Stimulated activated naive CD8-positive, alpha-beta T cell treated with anti-CD3 and anti-CD28 coated beads, Interleukin-15, amount 100 ng/mL, for 72 hours (primary cell): ENCODE measurements around the gene ESYT3.

ENCODE experiments used
- ATAC-seq: fragments of 150-1000 bp; cut with Tn5 transposase; 2 replicates; pipeline ENCODE4 v1.10.0; 2021; ENCODE audit warnings: mild to moderate bottlenecking, moderate library complexity
- DNase-seq, 2 donors: peaks; one replicate each; pipeline ENCODE4 v3.0.0; 2021 to 2022
- H3K27ac Mint-ChIP-seq, 2 donors: one replicate each; pipeline ENCODE4 v1.8.0; 2022; ENCODE audit warnings: mild to moderate bottlenecking in 2 of 2, mixed read lengths in 2 of 2, moderate library complexity in 2 of 2
- H3K27me3 Mint-ChIP-seq: one replicate; pipeline ENCODE4 v1.8.0; 2022; ENCODE audit warnings: mixed read lengths
- H3K4me1 Mint-ChIP-seq: one replicate; pipeline ENCODE4 v1.8.0; 2022; ENCODE audit warnings: mild to moderate bottlenecking, mixed read lengths
- H3K4me3 Mint-ChIP-seq, 2 donors: one replicate each; pipeline ENCODE4 v1.8.0; 2022; ENCODE audit warnings: mild to moderate bottlenecking in 2 of 2, mixed read lengths in 2 of 2, moderate library complexity in 1 of 2
- H3K9me3 Mint-ChIP-seq, 2 donors: one replicate each; pipeline ENCODE4 v1.8.0; 2022; ENCODE audit warnings: mixed read lengths in 2 of 2

The ESYT3 gene, protein sequence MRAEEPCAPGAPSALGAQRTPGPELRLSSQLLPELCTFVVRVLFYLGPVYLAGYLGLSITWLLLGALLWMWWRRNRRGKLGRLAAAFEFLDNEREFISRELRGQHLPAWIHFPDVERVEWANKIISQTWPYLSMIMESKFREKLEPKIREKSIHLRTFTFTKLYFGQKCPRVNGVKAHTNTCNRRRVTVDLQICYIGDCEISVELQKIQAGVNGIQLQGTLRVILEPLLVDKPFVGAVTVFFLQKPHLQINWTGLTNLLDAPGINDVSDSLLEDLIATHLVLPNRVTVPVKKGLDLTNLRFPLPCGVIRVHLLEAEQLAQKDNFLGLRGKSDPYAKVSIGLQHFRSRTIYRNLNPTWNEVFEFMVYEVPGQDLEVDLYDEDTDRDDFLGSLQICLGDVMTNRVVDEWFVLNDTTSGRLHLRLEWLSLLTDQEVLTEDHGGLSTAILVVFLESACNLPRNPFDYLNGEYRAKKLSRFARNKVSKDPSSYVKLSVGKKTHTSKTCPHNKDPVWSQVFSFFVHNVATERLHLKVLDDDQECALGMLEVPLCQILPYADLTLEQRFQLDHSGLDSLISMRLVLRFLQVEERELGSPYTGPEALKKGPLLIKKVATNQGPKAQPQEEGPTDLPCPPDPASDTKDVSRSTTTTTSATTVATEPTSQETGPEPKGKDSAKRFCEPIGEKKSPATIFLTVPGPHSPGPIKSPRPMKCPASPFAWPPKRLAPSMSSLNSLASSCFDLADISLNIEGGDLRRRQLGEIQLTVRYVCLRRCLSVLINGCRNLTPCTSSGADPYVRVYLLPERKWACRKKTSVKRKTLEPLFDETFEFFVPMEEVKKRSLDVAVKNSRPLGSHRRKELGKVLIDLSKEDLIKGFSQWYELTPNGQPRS

GRCh38 chr3:138434276-138434874, at the start of gene ESYT3:
TSS of gene ESYT3 (plus strand) at chr3:138434616. CDS start at chr3:138434799, 183 bp downstream.
- ATAC-seq (peak; percentile 94), DNase-seq (peak; percentile 66 to 75)
- no peaks in the 10 kb centered on the region for H3K9me3 Mint-ChIP-seq
- peaks cover 17% of the 10 kb centered on the region for H3K4me1 Mint-ChIP-seq
- H3K27ac Mint-ChIP-seq = no peak within 1 kb of the TSS
- H3K27me3 Mint-ChIP-seq = peaks cover 81% of the 10 kb centered on the region
- H3K4me3 Mint-ChIP-seq = peak within 1 kb of the TSS; percentile 86 to 90

GRCh38 chr3:138384976-138385375, 49.4 kb upstream of the ESYT3 start:
- Mint-ChIP-seq H3K27me3 (peaks cover 8% of the 10 kb centered on the region), H3K27ac (no peak overlapping the region), H3K4me3 (no peak overlapping the region), H3K9me3 (no peaks in the 10 kb centered on the region), H3K4me1 (no peaks in the 10 kb centered on the region)
- no peak for DNase-seq
- no peak for ATAC-seq

DNA sequence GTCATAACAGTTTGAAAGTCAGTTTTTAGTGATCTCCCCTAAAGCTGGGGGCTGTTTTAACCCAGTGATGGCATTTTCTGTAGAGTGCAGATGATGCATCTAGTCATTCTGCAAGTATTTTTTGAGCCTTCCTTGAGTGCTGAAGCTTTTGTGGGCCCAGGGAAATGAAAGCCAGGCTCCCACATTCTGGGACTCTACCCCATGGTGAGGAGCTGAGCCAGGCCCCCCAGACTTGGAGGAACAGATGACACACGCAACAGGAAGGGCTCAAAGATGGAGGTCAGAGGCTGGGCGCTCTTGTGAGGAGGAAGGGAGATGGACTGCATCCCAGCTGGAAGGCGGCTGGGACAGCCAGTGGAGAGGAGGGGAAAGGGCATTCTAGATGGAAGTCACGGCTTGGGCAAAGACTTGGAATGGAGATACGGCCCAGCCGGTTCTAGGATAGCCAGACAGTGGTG, 45.2 kb upstream of the ESYT3 start:
- H3K9me3 Mint-ChIP-seq = no peaks in the 10 kb centered on the region
- no peak overlapping the region for H3K27ac Mint-ChIP-seq
- ATAC-seq = no peak
- no peak for DNase-seq
- no peak overlapping the region for H3K4me3 Mint-ChIP-seq
- peaks cover under 1% of the 10 kb centered on the region for H3K27me3 Mint-ChIP-seq
- H3K4me1 Mint-ChIP-seq = no peaks in the 10 kb centered on the region

DNA sequence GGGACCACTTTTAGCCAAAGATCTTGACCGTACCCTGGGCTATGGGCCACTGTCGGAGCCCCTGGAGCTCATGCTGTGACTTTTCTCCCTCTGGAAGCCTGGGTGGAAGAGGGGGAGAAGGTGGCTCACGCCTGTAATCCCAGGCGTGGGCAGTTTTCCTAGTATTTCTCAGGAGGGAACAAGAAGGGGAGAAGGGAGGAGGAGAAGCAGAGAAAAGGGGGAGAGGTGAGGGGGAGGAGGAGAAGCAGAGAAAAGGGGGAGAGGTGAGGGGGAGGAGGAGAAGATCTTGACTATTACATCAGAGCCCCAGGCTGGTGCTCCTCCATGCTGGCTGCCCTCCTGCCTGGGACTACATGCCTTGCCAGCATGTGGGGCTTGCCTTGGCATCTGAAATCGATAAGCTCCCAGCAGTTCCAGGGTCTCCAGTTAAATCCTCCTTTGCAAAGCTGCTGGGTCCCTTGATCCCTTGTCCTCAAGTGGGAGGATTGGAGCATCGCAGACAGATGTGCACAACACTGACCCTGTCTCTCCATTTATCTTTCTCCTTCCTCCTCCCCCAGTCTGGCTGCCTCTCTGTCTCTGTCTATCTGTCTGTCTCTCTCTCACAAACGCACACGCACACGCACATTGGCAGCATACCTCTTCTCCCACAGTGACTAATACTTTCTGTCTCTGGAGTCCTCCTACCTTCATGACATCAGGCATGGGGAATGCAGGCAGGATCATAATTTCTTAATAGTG, 44.4 kb upstream of the ESYT3 start:
- Mint-ChIP-seq H3K27me3 (no peaks in the 10 kb centered on the region), H3K27ac (peak overlapping the region in 1 of 2 donors; percentile 66), H3K4me1 (no peaks in the 10 kb centered on the region), H3K9me3 (no peaks in the 10 kb centered on the region), H3K4me3 (no peak overlapping the region)
- DNase-seq = no peak
- ATAC-seq = no peak

DNA sequence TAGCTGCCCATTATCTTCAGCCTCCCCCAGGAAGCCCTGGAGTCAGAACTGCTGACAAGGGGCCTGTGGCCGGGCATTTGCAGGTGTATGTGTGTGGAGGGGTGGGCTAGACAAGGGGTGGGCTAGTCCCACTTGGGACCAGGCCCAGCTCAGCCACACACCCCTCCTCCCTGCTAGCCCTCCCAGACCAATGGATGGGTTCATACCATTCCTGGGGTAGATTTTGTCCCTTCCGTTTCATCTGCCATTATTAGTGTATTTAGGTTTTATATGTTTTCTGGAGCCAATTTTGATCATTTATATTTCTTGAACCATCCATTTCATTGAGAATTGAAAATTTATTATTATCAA, 43.9 kb upstream of the ESYT3 start:
- ATAC-seq = no peak
- Mint-ChIP-seq H3K4me1 (no peaks in the 10 kb centered on the region), H3K9me3 (no peaks in the 10 kb centered on the region), H3K4me3 (no peak overlapping the region), H3K27ac (peak overlapping the region in 1 of 2 donors; percentile 66), H3K27me3 (no peaks in the 10 kb centered on the region)
- DNase-seq = no peak

DNA sequence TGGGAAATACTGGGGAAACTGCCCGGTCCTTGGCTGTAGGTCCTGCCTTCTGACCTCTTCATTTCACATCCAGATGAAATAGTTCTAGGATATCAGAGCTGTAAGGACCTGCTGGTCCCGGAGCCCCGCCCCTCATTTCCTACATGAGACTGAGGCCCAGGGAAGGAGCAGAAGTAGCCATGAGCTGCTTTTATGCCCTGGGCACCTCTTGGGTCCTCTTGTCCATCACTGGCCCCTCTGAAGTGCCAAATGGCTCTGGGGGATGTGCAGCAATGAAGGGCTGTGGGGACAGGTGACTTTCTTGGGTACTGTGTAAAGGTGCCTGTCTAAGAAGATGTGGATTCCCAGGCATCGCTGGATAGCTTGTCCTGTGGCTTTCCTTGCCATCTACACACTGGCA, 40.3 kb upstream of the ESYT3 start:
- ATAC-seq (no peak), DNase-seq (no peak)
- Mint-ChIP-seq H3K27me3 (no peaks in the 10 kb centered on the region), H3K9me3 (no peaks in the 10 kb centered on the region), H3K4me3 (no peak overlapping the region), H3K27ac (no peak overlapping the region), H3K4me1 (no peaks in the 10 kb centered on the region)

- no peak overlapping the region for H3K4me3 Mint-ChIP-seq
- no peaks in the 10 kb centered on the region for H3K27me3 Mint-ChIP-seq
- no peak for DNase-seq
- H3K9me3 Mint-ChIP-seq = no peaks in the 10 kb centered on the region
- no peak overlapping the region for H3K27ac Mint-ChIP-seq
- no peak for ATAC-seq
- no peaks in the 10 kb centered on the region for H3K4me1 Mint-ChIP-seq
Observed at GRCh38 chr3:138394686-138395085, 39.7 kb upstream of the ESYT3 start.

DNA sequence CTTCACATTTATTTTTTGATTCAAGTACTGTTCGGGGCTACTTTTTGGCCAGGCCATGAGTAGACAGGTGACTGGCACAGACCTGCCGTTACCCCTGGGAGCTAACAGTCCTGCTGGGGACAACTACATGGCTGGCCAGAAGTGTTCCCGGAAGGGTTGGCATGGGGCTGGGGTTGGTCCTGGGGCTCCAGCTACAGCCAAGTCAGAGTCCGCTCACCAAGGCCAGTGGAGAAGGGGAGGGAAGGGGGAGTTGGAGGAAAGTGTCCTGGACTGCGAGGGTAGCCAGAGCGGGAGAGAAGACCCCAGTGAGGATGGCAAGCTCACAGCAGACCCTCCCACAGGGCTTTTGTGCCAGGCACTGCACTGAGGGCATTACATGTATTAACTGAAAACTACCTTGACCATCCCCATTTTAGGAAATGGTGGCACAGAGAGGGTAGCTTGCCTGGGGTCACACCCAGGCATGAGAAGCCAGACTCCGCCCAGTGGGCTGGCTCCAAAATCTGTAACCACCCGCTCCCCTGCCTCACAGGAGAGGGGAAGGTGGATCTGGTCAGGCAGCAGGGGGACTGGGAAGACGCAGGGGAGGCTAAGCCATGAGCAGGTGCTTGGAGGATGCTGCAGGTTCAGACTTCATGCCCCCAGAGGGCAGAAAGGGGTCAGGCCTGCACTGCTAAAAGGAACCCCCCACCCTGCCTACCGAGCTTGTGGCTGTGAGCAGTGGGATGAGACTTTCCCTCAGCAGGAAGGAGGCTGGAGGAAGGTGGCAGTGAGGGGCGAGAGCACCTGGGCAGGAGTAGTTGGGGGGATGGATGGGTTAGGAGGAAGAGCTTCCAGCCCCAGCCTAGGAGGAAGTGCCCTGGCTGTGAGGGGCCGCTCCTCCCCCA, 38.3 kb upstream of the ESYT3 start:
- Mint-ChIP-seq H3K4me3 (no peak overlapping the region), H3K9me3 (no peaks in the 10 kb centered on the region), H3K4me1 (no peaks in the 10 kb centered on the region), H3K27ac (no peak overlapping the region), H3K27me3 (peaks cover 8% of the 10 kb centered on the region)
- DNase-seq (no peak), ATAC-seq (no peak)

DNA sequence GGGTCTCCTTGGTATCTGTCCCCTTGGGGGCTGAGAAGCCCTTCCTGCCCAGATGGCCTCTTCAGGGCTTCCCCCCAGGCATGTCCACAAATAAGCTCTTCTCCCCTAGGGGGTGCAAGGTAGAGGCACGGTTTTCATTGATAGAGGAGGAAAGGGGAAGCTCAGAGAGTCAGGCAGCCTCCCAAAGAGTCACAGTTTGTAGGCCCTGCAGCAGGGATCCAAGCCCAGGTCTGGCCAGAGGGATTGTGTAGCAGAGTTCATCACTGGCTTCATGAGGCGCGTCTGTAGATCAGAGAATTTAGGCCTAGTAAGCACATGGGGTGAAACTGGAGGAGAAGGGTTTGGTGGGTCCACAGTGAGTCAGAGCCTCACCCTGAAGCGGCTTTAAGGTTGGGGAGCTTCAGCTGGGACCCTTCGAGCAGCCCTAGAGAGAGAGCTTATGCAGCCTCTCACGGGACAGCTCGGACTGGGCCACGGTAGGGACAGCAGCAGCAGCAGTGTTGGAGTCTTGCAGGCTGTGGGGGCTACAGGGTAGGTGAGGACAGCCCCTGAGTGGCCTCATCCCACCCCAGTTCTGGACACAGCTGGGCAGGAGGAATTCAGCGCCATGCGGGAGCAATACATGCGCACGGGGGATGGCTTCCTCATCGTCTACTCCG, 37.5 kb upstream of the ESYT3 start:
- no peak overlapping the region for H3K4me3 Mint-ChIP-seq
- ATAC-seq (no peak), DNase-seq (no peak)
- no peaks in the 10 kb centered on the region for H3K9me3 Mint-ChIP-seq
- H3K27ac Mint-ChIP-seq = peak overlapping the region in 1 of 2 donors; percentile 35
- peaks cover 9% of the 10 kb centered on the region for H3K27me3 Mint-ChIP-seq
- H3K4me1 Mint-ChIP-seq = no peaks in the 10 kb centered on the region

GRCh38 chr3:138397983-138398382, 36.4 kb upstream of the ESYT3 start:
- ATAC-seq (no peak), DNase-seq (no peak)
- no peaks in the 10 kb centered on the region for H3K9me3 Mint-ChIP-seq
- peaks cover 9% of the 10 kb centered on the region for H3K27me3 Mint-ChIP-seq
- H3K4me3 Mint-ChIP-seq = no peak overlapping the region
- no peak overlapping the region for H3K27ac Mint-ChIP-seq
- H3K4me1 Mint-ChIP-seq = no peaks in the 10 kb centered on the region

GRCh38 chr3:138398791-138399575, 35.4 kb upstream of the ESYT3 start:
- Mint-ChIP-seq H3K4me3 (no peak overlapping the region), H3K4me1 (no peaks in the 10 kb centered on the region), H3K27me3 (peaks cover 9% of the 10 kb centered on the region), H3K9me3 (no peaks in the 10 kb centered on the region), H3K27ac (no peak overlapping the region)
- DNase-seq (no peak), ATAC-seq (no peak)

DNA sequence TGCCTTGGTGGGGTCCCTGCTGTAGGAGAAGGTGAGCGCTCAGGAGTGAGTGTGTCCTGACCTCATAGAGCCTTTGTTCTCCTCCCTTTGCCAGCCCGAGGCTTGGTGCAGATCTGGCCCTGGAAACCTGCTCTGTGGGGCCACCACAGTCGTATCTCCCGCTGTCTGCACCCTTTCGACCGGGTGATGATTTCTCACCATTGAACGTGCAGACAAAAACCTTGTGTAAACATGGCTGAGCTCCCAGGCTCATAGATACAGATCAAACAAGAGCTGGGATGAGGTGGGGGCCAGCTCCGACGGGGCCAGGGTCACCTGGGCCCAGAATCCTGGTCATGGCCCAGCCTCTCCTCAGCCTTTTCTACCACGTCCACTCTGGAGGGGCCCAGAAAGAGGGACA, 34.6 kb upstream of the ESYT3 start:
- no peak overlapping the region for H3K4me3 Mint-ChIP-seq
- peaks cover 9% of the 10 kb centered on the region for H3K27me3 Mint-ChIP-seq
- no peak overlapping the region for H3K27ac Mint-ChIP-seq
- H3K4me1 Mint-ChIP-seq = no peaks in the 10 kb centered on the region
- no peak for DNase-seq
- no peaks in the 10 kb centered on the region for H3K9me3 Mint-ChIP-seq
- ATAC-seq = no peak

GRCh38 chr3:138400651-138401070, 33.8 kb upstream of the ESYT3 start:
- ATAC-seq (no peak), DNase-seq (no peak)
- Mint-ChIP-seq H3K27me3 (peaks cover 9% of the 10 kb centered on the region), H3K4me3 (no peak overlapping the region), H3K4me1 (no peaks in the 10 kb centered on the region), H3K9me3 (no peaks in the 10 kb centered on the region), H3K27ac (no peak overlapping the region)
